Measurements from ENCODE around the gene B3GNT9.

The B3GNT9 gene

GRCh38 chr16:67164599-67165061, 13.8 kb upstream of the B3GNT9 start, which contains the start of gene HSF4:
Gene HSF4 (plus strand): TSS chr16:67164745. CDS start chr16:67164812, 67 bp downstream.
- H3K36me3 Mint-ChIP-seq (ENCODE audit: low read depth) = no peaks in the 10 kb centered on the region
- peak within 1 kb of the TSS; percentile 55 for H3K4me3 Mint-ChIP-seq
- DNase-seq = no peak
- H3K9me3 Mint-ChIP-seq = peaks cover 4% of the 10 kb centered on the region
- H3K27ac Mint-ChIP-seq = no peak within 1 kb of the TSS
- peaks cover 98% of the 10 kb centered on the region for H3K27me3 Mint-ChIP-seq (ENCODE audit: low read depth, poor library complexity)
- TF ChIP-seq CTCF (IDR thresholded peaks at IDR 0.05) = no peak
- H3K4me1 Mint-ChIP-seq = peaks cover 9% of the 10 kb centered on the region

DNA sequence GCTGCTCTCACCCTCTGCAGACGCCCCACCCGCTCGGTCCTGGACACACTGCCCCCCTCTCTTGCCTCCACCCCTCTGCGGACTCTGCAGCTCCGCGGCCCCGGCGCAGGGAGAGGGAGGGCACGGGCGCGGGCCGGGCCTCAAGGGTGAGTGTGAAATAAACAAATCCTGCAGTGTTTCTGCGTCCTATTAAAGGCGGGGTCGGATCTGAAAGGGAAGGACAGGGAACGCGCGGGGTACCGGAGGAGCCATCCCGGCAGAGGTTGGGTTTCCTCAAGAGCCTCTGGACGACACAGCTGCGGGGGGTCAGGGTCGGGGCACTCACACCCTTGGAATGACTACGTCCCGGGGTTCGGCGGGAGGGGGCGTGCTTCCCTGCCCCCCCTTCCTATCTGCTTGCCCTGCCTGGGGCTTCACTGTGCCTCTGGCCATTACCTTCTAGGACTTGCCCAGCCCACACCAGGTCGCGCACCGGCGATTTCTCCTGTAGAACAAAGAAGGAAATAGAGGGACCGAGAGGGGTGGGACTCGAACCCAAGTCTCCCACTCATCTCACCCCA, 13.3 kb upstream of the B3GNT9 start:
- H3K4me3 Mint-ChIP-seq = peak overlapping the region; percentile 55

DNA sequence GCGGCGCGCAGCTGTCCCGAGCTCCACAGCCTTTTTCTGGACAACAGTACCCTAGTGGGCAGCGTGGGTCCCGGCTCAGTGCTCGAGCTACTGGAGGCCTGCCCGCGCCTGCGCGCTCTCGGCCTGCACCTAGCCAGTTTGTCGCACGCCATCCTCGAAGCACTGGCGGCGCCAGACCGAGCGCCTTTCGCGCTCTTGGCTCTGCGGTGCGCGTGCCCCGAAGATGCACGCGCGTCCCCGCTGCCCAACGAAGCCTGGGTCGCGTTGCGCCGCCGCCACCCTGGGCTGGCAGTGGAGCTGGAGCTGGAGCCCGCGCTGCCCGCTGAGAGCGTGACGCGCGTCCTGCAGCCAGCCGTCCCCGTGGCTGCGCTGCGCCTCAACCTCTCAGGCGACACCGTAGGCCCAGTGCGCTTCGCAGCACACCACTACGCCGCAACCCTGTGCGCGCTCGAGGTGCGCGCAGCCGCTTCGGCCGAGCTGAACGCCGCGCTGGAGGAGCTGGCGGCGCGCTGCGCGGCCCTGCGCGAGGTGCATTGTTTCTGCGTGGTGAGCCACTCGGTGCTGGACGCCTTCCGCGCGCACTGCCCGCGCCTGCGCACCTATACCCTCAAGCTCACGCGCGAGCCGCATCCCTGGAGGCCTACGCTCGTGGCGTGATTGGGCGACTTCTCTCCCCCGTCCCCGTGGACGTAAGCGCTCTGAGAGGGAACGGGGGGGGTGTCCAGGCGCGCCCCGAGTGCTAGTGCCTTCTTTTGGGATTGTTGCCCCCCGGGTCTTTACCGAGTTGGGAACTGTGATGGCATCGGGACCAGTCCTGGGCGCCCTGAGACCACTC, 12.6 kb upstream of the B3GNT9 start:
- no peak overlapping the region for H3K27ac Mint-ChIP-seq
- no peak for TF ChIP-seq CTCF (IDR thresholded peaks at IDR 0.05)
- H3K27me3 Mint-ChIP-seq (ENCODE audit: low read depth, poor library complexity) = peaks cover 99% of the 10 kb centered on the region
- peaks cover 4% of the 10 kb centered on the region for H3K9me3 Mint-ChIP-seq
- peaks cover 6% of the 10 kb centered on the region for H3K4me1 Mint-ChIP-seq
- DNase-seq = peak; percentile 65
- H3K4me3 Mint-ChIP-seq = peak overlapping the region; percentile 55
- no peaks in the 10 kb centered on the region for H3K36me3 Mint-ChIP-seq (ENCODE audit: low read depth)

More for the DNA sequence above, 13.3 kb upstream of the B3GNT9 start:
- Mint-ChIP-seq H3K27me3 (ENCODE audit: low read depth, poor library complexity) (peaks cover 99% of the 10 kb centered on the region), H3K36me3 (ENCODE audit: low read depth) (no peaks in the 10 kb centered on the region), H3K4me1 (peaks cover 3% of the 10 kb centered on the region), H3K27ac (no peak overlapping the region), H3K9me3 (peaks cover 4% of the 10 kb centered on the region)
- no peak for TF ChIP-seq CTCF (IDR thresholded peaks at IDR 0.05)
- no peak for DNase-seq

- Mint-ChIP-seq H3K9me3 (peaks cover 4% of the 10 kb centered on the region), H3K27me3 (ENCODE audit: low read depth, poor library complexity) (peaks cover 99% of the 10 kb centered on the region)
Measured at GRCh38 chr16:67162506-67163163, 11.8 kb upstream of the B3GNT9 start.

GRCh38 chr16:67161595-67162058, 10.8 kb upstream of the B3GNT9 start:
- H3K4me3 Mint-ChIP-seq = no peak overlapping the region
- no peak for DNase-seq
- no peaks in the 10 kb centered on the region for H3K36me3 Mint-ChIP-seq (ENCODE audit: low read depth)
- no peak for TF ChIP-seq CTCF (IDR thresholded peaks at IDR 0.05)
- peaks cover 9% of the 10 kb centered on the region for H3K4me1 Mint-ChIP-seq
- no peak overlapping the region for H3K27ac Mint-ChIP-seq
- peaks cover 4% of the 10 kb centered on the region for H3K9me3 Mint-ChIP-seq
- peaks cover 99% of the 10 kb centered on the region for H3K27me3 Mint-ChIP-seq (ENCODE audit: low read depth, poor library complexity)

More at GRCh38 chr16:67162506-67163163, 11.8 kb upstream of the B3GNT9 start:
- Mint-ChIP-seq H3K36me3 (ENCODE audit: low read depth) (no peaks in the 10 kb centered on the region), H3K27ac (no peak overlapping the region), H3K4me3 (peak overlapping the region; percentile 52), H3K4me1 (peaks cover 9% of the 10 kb centered on the region)
- TF ChIP-seq CTCF (IDR thresholded peaks at IDR 0.05) = no peak
- no peak for DNase-seq
